Thoracic aorta (tissue), 2 donors: ENCODE data around the gene KRTAP2-1. TPM values are rescaled to one million over a fixed set of nuclear protein-coding genes. Genes with fewer than 3 reads are reported as not detected.
"Not testable (repeated sequence)": the region's sequence is repeated elsewhere in the genome, so short reads cannot be mapped to it uniquely, and the experiment has no call there.

ENCODE experiments used
- ATAC-seq: fragments of 150-250 bp; one replicate; pipeline ENCODE4 v1.8.0; 2017; ENCODE audit warnings: low read depth; ENCODE audit not compliant: insufficient number of reproducible peaks, low FRiP score
- DNase-seq: peaks from one replicate; pipeline ENCODE4 v3.0.0-alpha.2; 2020; ENCODE audit warnings: low spot score
- H3K27ac ChIP-seq, 2 donors: fragments of 200-600 bp; sonication (generic); 1 replicate in 1 of 2; 2 replicates in 1 of 2; pipeline ENCODE4 v1.5.1; 2016; ENCODE audit warnings: mild to moderate bottlenecking in 2 of 2, moderate library complexity in 2 of 2
- H3K27me3 ChIP-seq: fragments of 200-600 bp; sonication (generic); replicated peaks from 2 replicates; pipeline ENCODE4 v1.6.0; 2016; ENCODE audit warnings: mild to moderate bottlenecking; ENCODE audit not compliant: insufficient read depth
- H3K36me3 ChIP-seq: fragments of 200-600 bp; sonication (generic); one replicate; pipeline ENCODE4 v1.5.1; 2016
- H3K4me1 ChIP-seq, 2 donors: fragments of 200-600 bp; sonication (generic); 1 replicate in 1 of 2; 2 replicates in 1 of 2; pipeline versions ENCODE4 v1.5.1 to v1.6.0; 2016; ENCODE audit warnings: low read depth in 2 of 2, mild to moderate bottlenecking in 1 of 2; ENCODE audit not compliant: control insufficient read depth in 1 of 2
- H3K4me3 ChIP-seq: fragments of 200-600 bp; sonication (generic); 2 replicates; pipeline ENCODE4 v1.5.1; 2016; ENCODE audit warnings: mild to moderate bottlenecking
- H3K9me3 ChIP-seq: fragments of 200-600 bp; sonication (generic); 2 replicates; pipeline ENCODE4 v1.5.1; 2016
- total RNA-seq, 2 donors: library from RNA; depleted of rRNA; stranded (reverse); fragments of >200 nt; gene quantifications; one replicate each; pipeline versions ENCODE4 v1.1.0 to v1.2.3, GENCODE V29; 2016
- TF ChIP-seq, protein P1 (sequence below): fragments of 200-600 bp; sonication (generic); IDR thresholded peaks from one replicate; pipeline ENCODE4 v1.5.1; 2019; ENCODE audit warnings: antibody characterized with exemption

KRTAP2-1 gene
- total RNA-seq, 2 donors from 2014 or later: not detected

DNA sequence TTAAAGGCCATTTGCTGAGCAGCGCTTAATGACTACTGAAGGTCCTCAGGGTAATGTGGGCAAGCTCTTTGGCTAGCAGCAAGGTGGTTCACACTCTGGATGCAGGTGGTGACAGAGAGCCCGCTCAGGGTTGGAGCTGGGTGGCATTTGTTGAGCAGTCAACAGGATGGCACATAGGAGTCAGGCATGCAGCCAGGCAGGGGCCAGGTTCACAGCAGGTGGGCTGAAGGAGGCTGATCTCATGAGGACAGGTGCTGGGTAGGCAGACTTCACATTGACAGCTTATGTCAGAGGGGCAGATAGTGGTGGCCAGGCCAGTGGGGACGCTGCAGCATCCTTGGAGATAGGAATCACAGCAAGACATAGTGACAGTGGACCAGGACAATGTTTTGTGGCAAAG is 42.7 kb downstream of the KRTAP2-1 start:
- H3K27ac ChIP-seq: no peak overlapping the region
- no peaks in the 10 kb centered on the region for H3K9me3 ChIP-seq
- no peak for DNase-seq
- no peaks in the 10 kb centered on the region for H3K36me3 ChIP-seq
- TF ChIP-seq, protein P1, sequence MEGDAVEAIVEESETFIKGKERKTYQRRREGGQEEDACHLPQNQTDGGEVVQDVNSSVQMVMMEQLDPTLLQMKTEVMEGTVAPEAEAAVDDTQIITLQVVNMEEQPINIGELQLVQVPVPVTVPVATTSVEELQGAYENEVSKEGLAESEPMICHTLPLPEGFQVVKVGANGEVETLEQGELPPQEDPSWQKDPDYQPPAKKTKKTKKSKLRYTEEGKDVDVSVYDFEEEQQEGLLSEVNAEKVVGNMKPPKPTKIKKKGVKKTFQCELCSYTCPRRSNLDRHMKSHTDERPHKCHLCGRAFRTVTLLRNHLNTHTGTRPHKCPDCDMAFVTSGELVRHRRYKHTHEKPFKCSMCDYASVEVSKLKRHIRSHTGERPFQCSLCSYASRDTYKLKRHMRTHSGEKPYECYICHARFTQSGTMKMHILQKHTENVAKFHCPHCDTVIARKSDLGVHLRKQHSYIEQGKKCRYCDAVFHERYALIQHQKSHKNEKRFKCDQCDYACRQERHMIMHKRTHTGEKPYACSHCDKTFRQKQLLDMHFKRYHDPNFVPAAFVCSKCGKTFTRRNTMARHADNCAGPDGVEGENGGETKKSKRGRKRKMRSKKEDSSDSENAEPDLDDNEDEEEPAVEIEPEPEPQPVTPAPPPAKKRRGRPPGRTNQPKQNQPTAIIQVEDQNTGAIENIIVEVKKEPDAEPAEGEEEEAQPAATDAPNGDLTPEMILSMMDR: no peak
- no peaks in the 10 kb centered on the region for H3K4me1 ChIP-seq
- no peak for ATAC-seq
- H3K4me3 ChIP-seq: no peak overlapping the region
- H3K27me3 ChIP-seq: no peaks in the 10 kb centered on the region

DNA sequence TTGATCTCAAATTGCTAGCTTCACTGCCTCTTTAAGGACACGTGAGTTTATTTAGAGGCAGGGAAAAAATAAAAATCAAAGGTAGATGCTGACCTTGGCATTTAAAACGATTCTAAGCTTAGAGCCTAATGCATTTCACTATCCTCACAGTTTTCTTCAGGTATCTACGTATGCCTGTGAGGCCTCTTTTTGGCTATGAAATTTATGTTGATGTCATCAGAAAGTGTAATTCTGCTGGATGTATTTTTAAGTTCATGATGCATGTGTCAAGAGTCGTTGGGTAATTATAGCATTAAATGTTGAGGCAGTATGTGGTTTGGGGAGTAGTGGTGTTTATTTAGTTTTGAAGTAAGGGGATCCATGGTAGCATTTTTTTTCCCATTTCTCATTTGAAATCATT is 43.2 kb downstream of the KRTAP2-1 start:
- Histone ChIP-seq H3K4me3 (no peak overlapping the region), H3K27ac (no peak overlapping the region), H3K36me3 (no peaks in the 10 kb centered on the region), H3K27me3 (no peaks in the 10 kb centered on the region), H3K9me3 (no peaks in the 10 kb centered on the region), H3K4me1 (no peaks in the 10 kb centered on the region)
- TF ChIP-seq, protein P1: no peak
- no peak for ATAC-seq
- DNase-seq: no peak

DNA sequence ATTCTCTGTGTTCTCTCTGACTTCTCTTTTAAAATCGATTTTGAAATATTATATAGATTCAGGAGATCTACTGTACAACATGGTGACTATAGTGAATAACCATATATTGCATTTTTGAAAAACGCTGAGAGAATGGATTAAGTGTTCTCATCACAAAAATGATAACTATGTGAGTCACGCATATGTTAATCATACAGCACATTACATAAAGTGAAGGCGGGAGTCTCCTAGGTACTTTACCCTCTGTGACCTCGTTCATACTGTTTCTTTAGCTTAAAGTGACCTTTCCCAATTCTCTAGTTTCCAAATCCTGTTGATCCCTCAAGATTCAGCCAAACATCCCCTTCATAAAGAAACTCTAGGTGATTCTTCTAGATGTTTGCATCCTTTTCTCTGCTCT is 44.3 kb downstream of the KRTAP2-1 start:
- ATAC-seq: no peak
- Histone ChIP-seq H3K27me3 (no peaks in the 10 kb centered on the region), H3K4me3 (no peak overlapping the region), H3K4me1 (no peaks in the 10 kb centered on the region), H3K36me3 (no peaks in the 10 kb centered on the region), H3K9me3 (no peaks in the 10 kb centered on the region), H3K27ac (no peak overlapping the region)
- DNase-seq: no peak
- TF ChIP-seq, protein P1: no peak

DNA sequence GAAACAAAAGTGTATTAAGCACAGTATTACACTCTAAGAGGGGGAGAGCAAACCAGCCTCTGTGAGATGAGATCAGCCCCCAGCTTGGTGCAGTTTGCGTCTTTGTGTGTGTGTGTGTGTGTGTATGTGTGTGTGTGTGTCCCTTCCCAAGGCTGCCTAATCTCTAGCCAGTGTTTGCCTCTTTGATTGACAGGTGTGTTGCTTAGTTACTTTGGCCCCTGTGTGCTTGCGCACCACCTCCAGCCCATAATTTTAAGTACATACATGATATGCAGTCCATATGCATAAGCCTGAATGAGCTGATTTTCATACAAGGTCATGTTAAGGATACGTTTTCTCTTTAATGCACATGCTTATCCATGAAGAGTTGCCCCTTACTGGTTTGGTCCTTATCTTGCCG is 45.3 kb downstream of the KRTAP2-1 start:
- TF ChIP-seq, protein P1: no peak
- ATAC-seq: no peak
- no peak for DNase-seq
- Histone ChIP-seq H3K27ac (no peak overlapping the region), H3K36me3 (no peaks in the 10 kb centered on the region), H3K27me3 (no peaks in the 10 kb centered on the region), H3K4me1 (no peaks in the 10 kb centered on the region), H3K4me3 (no peak overlapping the region), H3K9me3 (no peaks in the 10 kb centered on the region)

DNA sequence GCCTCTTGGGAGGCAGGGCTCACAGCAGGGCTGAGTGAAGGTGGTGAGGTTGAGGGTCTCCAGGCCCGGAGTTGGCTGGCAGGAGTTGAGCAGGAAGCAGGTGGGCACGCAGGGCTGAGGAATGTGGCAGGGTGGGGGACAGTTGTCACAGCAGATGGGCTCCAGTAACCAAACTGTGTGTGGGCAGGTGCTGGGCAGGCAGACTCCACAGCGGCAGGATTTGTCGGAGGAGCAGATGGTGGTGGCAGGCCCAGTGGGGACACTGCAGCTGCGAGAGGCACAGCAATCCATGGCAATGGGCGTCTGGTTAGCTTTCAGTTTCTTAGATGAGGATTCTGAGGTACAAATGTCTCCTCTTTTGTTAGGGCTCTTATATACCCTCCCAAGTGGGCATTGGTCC is 47.6 kb downstream of the KRTAP2-1 start, which contains the start of gene KRTAP3-2:
Gene KRTAP3-2 (minus strand): TSS at position 344 of the 400 bp plus-strand sequence. CDS start 53 bp downstream, at position 291.
- not testable (repeated sequence) for DNase-seq, H3K27me3 ChIP-seq, H3K36me3 ChIP-seq, H3K4me1 ChIP-seq, H3K27ac ChIP-seq, ATAC-seq, H3K4me3 ChIP-seq, H3K9me3 ChIP-seq

DNA sequence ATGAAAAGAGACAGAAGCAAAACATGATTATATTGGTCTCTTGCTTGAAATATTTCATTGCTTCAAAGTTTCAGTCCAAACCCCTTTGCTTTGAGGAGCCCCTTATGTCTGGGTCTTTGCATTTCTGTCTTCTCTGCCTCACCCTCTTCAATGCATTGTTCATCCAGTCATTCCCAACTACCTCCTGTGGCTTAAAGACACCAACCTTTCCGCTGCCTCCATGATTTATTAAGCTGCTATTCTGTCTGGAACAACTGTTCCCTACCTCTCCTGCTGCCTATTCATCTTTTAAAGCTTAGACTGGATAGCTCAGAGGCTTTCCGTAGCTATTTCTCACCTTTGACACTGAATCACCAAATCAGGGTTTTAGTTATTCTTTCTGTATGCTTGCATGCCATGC is 49.8 kb downstream of the KRTAP2-1 start:
- ATAC-seq: no peak
- DNase-seq: no peak
- TF ChIP-seq, protein P1: no peak

More for the DNA sequence above, 49.8 kb downstream of the KRTAP2-1 start:
- Histone ChIP-seq H3K27ac (no peak overlapping the region), H3K4me1 (no peaks in the 10 kb centered on the region), H3K4me3 (no peak overlapping the region), H3K9me3 (no peaks in the 10 kb centered on the region), H3K36me3 (no peaks in the 10 kb centered on the region), H3K27me3 (no peaks in the 10 kb centered on the region)
